ENCODE data around the gene RPS6KA2.

RPS6KA2 gene

GRCh38 chr6:166446567-166447065 is 180.4 kb downstream of the RPS6KA2 start:
- DNase-seq (ENCODE audit: low read depth) = no peak

GRCh38 chr6:166446146-166446545 is 180.9 kb downstream of the RPS6KA2 start:
- DNase-seq (ENCODE audit: low read depth) = no peak

GRCh38 chr6:166444446-166444845 is 182.6 kb downstream of the RPS6KA2 start:
- no peak for DNase-seq (ENCODE audit: low read depth)

- DNase-seq (ENCODE audit: low read depth) = no peak
Observed at GRCh38 chr6:166443166-166443565, 183.9 kb downstream of the RPS6KA2 start.

- no peak for DNase-seq (ENCODE audit: low read depth)
Observed at GRCh38 chr6:166442131-166442685, 184.8 kb downstream of the RPS6KA2 start.

GRCh38 chr6:166441325-166442078 is 185.5 kb downstream of the RPS6KA2 start:
- DNase-seq (ENCODE audit: low read depth) = no peak

GRCh38 chr6:166440729-166441128 is 186.3 kb downstream of the RPS6KA2 start:
- DNase-seq (ENCODE audit: low read depth) = no peak

- no peak for DNase-seq (ENCODE audit: low read depth)
Observed at GRCh38 chr6:166440106-166440505, 186.9 kb downstream of the RPS6KA2 start.

- DNase-seq (ENCODE audit: low read depth) = no peak
Observed at GRCh38 chr6:166439366-166440091, 187.5 kb downstream of the RPS6KA2 start.

GRCh38 chr6:166438211-166438861 is 188.7 kb downstream of the RPS6KA2 start:
- DNase-seq (ENCODE audit: low read depth) = no peak

GRCh38 chr6:166437661-166438060 is 189.4 kb downstream of the RPS6KA2 start:
- no peak for DNase-seq (ENCODE audit: low read depth)

GRCh38 chr6:166436195-166437139 is 190.6 kb downstream of the RPS6KA2 start:
- DNase-seq (ENCODE audit: low read depth) = no peak

GRCh38 chr6:166435574-166435973 is 191.5 kb downstream of the RPS6KA2 start:
- DNase-seq (ENCODE audit: low read depth) = no peak

- no peak for DNase-seq (ENCODE audit: low read depth)
Observed at GRCh38 chr6:166434336-166434735, 192.7 kb downstream of the RPS6KA2 start.

- no peak for DNase-seq (ENCODE audit: low read depth)
Observed at GRCh38 chr6:166433096-166433495, 194.0 kb downstream of the RPS6KA2 start.

- no peak for DNase-seq (ENCODE audit: low read depth)
Observed at GRCh38 chr6:166430269-166430668, 196.8 kb downstream of the RPS6KA2 start.

- no peak for DNase-seq (ENCODE audit: low read depth)
Observed at GRCh38 chr6:166424431-166424830, 202.6 kb downstream of the RPS6KA2 start.

- DNase-seq (ENCODE audit: low read depth) = no peak
Observed at GRCh38 chr6:166423781-166424180, 203.3 kb downstream of the RPS6KA2 start.

- DNase-seq (ENCODE audit: low read depth) = no peak
Observed at GRCh38 chr6:166423051-166423745, 203.9 kb downstream of the RPS6KA2 start.

- no peak for DNase-seq (ENCODE audit: low read depth)
Observed at GRCh38 chr6:166422201-166422940, 204.7 kb downstream of the RPS6KA2 start.
